Measurements from ENCODE around the gene MYO7B.

The MYO7B gene

GRCh38 chr2:127625572-127625951 is 90.1 kb downstream of the MYO7B start:
- H3K4me3 ChIP-seq (ENCODE audit: low read depth, low read length) = no peak overlapping the region
- TF ChIP-seq, protein P1, sequence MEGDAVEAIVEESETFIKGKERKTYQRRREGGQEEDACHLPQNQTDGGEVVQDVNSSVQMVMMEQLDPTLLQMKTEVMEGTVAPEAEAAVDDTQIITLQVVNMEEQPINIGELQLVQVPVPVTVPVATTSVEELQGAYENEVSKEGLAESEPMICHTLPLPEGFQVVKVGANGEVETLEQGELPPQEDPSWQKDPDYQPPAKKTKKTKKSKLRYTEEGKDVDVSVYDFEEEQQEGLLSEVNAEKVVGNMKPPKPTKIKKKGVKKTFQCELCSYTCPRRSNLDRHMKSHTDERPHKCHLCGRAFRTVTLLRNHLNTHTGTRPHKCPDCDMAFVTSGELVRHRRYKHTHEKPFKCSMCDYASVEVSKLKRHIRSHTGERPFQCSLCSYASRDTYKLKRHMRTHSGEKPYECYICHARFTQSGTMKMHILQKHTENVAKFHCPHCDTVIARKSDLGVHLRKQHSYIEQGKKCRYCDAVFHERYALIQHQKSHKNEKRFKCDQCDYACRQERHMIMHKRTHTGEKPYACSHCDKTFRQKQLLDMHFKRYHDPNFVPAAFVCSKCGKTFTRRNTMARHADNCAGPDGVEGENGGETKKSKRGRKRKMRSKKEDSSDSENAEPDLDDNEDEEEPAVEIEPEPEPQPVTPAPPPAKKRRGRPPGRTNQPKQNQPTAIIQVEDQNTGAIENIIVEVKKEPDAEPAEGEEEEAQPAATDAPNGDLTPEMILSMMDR (conservative IDR thresholded peaks at IDR 0.05; ENCODE audit: low read depth, low read length) = no peak
- DNase-seq (ENCODE audit: low read depth) = no peak

DNA sequence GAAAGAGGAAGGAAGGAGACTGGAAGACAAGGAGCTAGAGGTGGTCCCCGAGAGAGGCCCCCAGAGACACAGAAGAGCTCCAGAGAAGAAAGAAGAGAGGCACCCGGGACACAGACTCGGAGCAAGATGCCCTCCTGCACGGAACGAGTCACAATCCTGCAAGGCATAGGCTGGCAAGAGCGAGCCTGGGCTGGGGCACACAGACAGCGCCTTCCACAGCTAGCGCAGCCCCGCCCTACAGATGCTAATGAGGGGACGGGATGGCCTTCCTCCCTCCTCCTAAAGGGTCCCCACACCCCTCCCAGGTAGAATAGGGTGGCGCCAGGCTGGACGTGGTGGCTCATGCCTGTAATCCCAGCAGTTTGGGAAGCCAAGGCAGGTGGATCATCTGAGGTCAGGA is 90.7 kb downstream of the MYO7B start:
- TF ChIP-seq, protein P1 (conservative IDR thresholded peaks at IDR 0.05; ENCODE audit: low read depth, low read length) = no peak
- no peak overlapping the region for H3K4me3 ChIP-seq (ENCODE audit: low read depth, low read length)
- DNase-seq (ENCODE audit: low read depth) = no peak

GRCh38 chr2:127626917-127627739 is 91.6 kb downstream of the MYO7B start:
- TF ChIP-seq, protein P1 (conservative IDR thresholded peaks at IDR 0.05; ENCODE audit: low read depth, low read length) = no peak
- DNase-seq (ENCODE audit: low read depth) = no peak
- H3K4me3 ChIP-seq (ENCODE audit: low read depth, low read length) = no peak overlapping the region

GRCh38 chr2:127627740-127628571 is 92.5 kb downstream of the MYO7B start:
- TF ChIP-seq, protein P1 (conservative IDR thresholded peaks at IDR 0.05; ENCODE audit: low read depth, low read length) = no peak
- no peak for DNase-seq (ENCODE audit: low read depth)
- H3K4me3 ChIP-seq (ENCODE audit: low read depth, low read length) = no peak overlapping the region

DNA sequence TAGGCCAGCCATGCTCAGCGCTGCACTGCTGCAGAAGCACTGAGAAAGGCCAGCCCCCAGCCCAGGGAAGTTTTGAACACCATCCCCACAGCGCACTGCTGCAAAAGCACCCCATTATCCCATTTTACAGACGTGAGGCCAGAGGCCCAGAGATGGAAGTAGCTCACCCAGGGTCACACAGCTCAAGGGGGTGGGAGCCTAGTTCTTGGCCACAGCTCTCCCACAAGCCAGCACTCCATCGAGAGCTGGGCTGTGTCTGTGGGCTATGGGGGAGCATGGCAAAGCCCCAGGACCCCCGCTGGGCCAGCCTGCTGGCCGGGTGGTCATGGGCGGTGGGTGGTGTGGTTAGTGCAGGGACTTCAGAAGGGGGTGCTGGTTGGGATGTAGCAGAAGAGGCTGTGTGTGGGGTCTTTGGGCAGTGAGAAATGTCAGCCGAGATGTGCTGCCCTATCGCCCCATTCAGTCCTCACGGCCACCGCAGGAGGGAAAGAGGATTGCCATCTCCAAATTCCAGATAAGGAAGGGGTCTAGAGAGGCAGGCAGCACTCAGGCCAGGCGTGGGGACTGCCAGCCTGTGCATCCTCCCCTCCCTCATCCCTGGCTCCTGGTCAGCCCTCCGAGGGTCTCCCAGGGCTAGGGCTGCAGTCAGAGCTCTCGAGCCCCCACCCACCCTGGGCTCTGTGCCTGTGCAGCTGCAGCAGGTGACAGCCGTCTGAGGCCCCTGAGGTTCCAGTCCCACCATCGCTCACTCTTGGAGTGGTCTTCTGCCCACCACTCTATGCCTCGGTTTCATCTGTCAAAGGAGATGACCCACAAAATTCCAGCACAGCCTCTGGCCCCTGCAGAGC is 93.5 kb downstream of the MYO7B start:
- H3K4me3 ChIP-seq (ENCODE audit: low read depth, low read length) = no peak overlapping the region
- no peak for DNase-seq (ENCODE audit: low read depth)
- TF ChIP-seq, protein P1 (conservative IDR thresholded peaks at IDR 0.05; ENCODE audit: low read depth, low read length) = no peak

DNA sequence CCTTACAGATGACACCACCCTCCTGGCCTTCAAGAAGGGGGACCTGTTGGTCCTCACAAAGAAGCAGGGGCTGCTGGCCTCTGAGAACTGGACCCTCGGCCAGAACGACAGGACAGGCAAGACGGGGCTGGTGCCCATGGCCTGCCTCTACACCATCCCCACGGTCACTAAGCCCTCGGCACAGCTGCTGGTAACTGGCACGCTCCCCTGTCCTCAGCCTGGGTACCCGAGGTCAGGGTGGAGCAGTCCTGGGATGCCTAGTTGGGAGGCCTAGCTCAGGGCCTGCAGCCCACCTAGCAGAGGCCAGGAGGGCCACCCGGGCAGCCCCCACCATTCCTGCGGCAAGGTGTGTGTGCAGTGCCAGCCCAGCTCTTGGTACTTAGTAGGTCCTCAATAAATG is 94.2 kb downstream of the MYO7B start:
- DNase-seq (ENCODE audit: low read depth) = no peak
- TF ChIP-seq, protein P1 (conservative IDR thresholded peaks at IDR 0.05; ENCODE audit: low read depth, low read length) = no peak
- H3K4me3 ChIP-seq (ENCODE audit: low read depth, low read length) = no peak overlapping the region

Data from choroid plexus epithelial cell (primary cell).